SU-DHL-6 (cell line): ENCODE measurements around the gene BCL10.

ENCODE experiments used
- H2AFZ ChIP-seq: fragments of 200-600 bp; sonication (generic); 2 replicates; pipeline ENCODE4 v1.6.1; 2014; ENCODE audit warnings: low read depth, mild to moderate bottlenecking, moderate library complexity, mixed read lengths, antibody characterized with exemption, low read length; ENCODE audit not compliant: severe bottlenecking
- H3F3A ChIP-seq: fragments of 200-600 bp; shearing (Covaris generic); 2 replicates; pipeline ENCODE4 v1.6.0; 2016; ENCODE audit warnings: antibody characterized with exemption, mild to moderate bottlenecking; ENCODE audit not compliant: insufficient read depth
- H3K27ac ChIP-seq: fragments of 200-600 bp; sonication (generic); 2 replicates; pipeline ENCODE4 v1.5.1; 2016; ENCODE audit warnings: low read depth, mild to moderate bottlenecking, low read length, moderate library complexity, mixed read lengths
- H3K27me3 ChIP-seq: fragments of 200-600 bp; sonication (generic), shearing (Covaris generic); 2 replicates; pipeline ENCODE4 v1.6.0; 2014; ENCODE audit warnings: mild to moderate bottlenecking, low read length
- H3K36me3 ChIP-seq: fragments of 200-600 bp; sonication (generic); 2 replicates; pipeline ENCODE4 v1.6.1; 2014; ENCODE audit warnings: mild to moderate bottlenecking, low read length, mixed read lengths
- H3K4me2 ChIP-seq: fragments of 300-600, 200-600 bp; shearing (Covaris generic), sonication (generic); 2 replicates; pipeline ENCODE4 v1.6.0; 2014; ENCODE audit warnings: low read length, low read depth, mild to moderate bottlenecking; ENCODE audit not compliant: poor library complexity, severe bottlenecking
- H3K4me3 ChIP-seq: fragments of 200-600 bp; sonication (generic); 2 replicates; pipeline ENCODE4 v1.5.1; 2014; ENCODE audit warnings: antibody characterized with exemption, low read length, mild to moderate bottlenecking, mixed read lengths; ENCODE audit not compliant: insufficient read depth, poor library complexity, severe bottlenecking
- H3K79me2 ChIP-seq: fragments of 200-600 bp; sonication (generic); 2 replicates; pipeline ENCODE4 v1.6.1; 2014; ENCODE audit warnings: mild to moderate bottlenecking, low read length, moderate library complexity; ENCODE audit not compliant: insufficient read depth
- H3K9ac ChIP-seq: fragments of 200-600 bp; sonication (generic); 2 replicates; pipeline ENCODE4 v1.7.0; 2014; ENCODE audit warnings: mild to moderate bottlenecking, low read length
- H3K9me2 ChIP-seq: fragments of 200-600 bp; sonication (generic); replicated peaks from 2 replicates; pipeline ENCODE4 v1.6.1; 2014; ENCODE audit warnings: low read length; ENCODE audit not compliant: insufficient read depth
- H3K9me3 ChIP-seq: fragments of 200-600 bp; sonication (generic); 2 replicates; pipeline ENCODE4 v1.6.1; 2014; ENCODE audit warnings: low read length, mixed read lengths; ENCODE audit not compliant: insufficient read depth
- H4K20me1 ChIP-seq: fragments of 200-600 bp; sonication (generic); 2 replicates; pipeline ENCODE4 v1.6.1; 2014; ENCODE audit warnings: low read depth, mild to moderate bottlenecking, antibody characterized with exemption, low read length, moderate library complexity, mixed read lengths
- EZH2phosphoT487 ChIP-seq: fragments of 200-600 bp; sonication (generic), shearing (Covaris generic); conservative IDR thresholded peaks from 2 replicates; pipeline ENCODE4 v1.6.1; 2018; ENCODE audit warnings: mild to moderate bottlenecking, antibody characterized with exemption, low read length, moderate library complexity, mixed read lengths
- TF ChIP-seq, protein P1 (sequence below): fragments of 200-600 bp; sonication (generic); IDR thresholded peaks from one replicate; pipeline ENCODE4 v1.5.1; 2017; ENCODE audit warnings: antibody characterized with exemption, mild to moderate bottlenecking, low read length, moderate library complexity; ENCODE audit not compliant: insufficient read depth, poor library complexity, severe bottlenecking

BCL10 gene

DNA sequence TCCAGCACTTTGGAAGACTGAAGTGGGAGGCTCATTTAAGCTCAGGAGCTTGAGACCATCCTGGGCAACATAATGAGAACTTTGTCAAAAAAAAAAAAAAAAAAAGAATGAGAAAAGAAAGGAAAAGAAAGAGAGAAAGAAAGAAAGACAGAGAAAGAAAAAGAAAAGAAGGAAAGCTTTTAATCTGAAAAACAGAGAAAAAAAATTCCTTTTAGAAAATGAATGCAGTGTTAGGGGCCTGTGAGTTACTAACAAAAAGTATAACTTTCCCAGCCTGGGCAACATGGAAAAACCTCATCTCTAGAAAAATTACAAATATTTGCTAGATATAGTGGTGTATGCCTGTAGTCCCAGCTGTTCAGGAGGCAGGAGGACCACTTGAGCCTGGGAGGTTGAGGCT lies 59.7 kb downstream of the BCL10 start:
- Histone ChIP-seq H3K9me2 (no peaks in the 10 kb centered on the region), H2AFZ (no peak overlapping the region), H3K79me2 (no peaks in the 10 kb centered on the region), H3K4me3 (no peak overlapping the region), H3K9me3 (no peaks in the 10 kb centered on the region), H3K36me3 (no peaks in the 10 kb centered on the region), H3K27ac (no peak overlapping the region), H3F3A (no peaks in the 10 kb centered on the region), H3K27me3 (no peaks in the 10 kb centered on the region), H4K20me1 (no peaks in the 10 kb centered on the region), H3K9ac (no peak overlapping the region), H3K4me2 (no peak overlapping the region)
- TF ChIP-seq, protein P1, sequence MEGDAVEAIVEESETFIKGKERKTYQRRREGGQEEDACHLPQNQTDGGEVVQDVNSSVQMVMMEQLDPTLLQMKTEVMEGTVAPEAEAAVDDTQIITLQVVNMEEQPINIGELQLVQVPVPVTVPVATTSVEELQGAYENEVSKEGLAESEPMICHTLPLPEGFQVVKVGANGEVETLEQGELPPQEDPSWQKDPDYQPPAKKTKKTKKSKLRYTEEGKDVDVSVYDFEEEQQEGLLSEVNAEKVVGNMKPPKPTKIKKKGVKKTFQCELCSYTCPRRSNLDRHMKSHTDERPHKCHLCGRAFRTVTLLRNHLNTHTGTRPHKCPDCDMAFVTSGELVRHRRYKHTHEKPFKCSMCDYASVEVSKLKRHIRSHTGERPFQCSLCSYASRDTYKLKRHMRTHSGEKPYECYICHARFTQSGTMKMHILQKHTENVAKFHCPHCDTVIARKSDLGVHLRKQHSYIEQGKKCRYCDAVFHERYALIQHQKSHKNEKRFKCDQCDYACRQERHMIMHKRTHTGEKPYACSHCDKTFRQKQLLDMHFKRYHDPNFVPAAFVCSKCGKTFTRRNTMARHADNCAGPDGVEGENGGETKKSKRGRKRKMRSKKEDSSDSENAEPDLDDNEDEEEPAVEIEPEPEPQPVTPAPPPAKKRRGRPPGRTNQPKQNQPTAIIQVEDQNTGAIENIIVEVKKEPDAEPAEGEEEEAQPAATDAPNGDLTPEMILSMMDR: no peak
- TF ChIP-seq EZH2phosphoT487: no peak
